Ishikawa (cell line): ENCODE results near the gene ABHD11.

Source experiments
- CEBPB ChIP-seq: IDR thresholded peaks from 2 replicates; pipeline ENCODE4 v1.6.1; 2012
- CREB1 ChIP-seq: IDR thresholded peaks from 2 replicates; pipeline ENCODE4 v1.6.1; 2012; ENCODE audit warnings: low read depth
- EGR1 ChIP-seq: IDR thresholded peaks from 2 replicates; pipeline ENCODE4 v1.6.1; 2012
- EP300 ChIP-seq: IDR thresholded peaks from 2 replicates; pipeline ENCODE4 v1.6.1; 2012; ENCODE audit warnings: borderline replicate concordance
- FOXM1 ChIP-seq: IDR thresholded peaks from 2 replicates; pipeline ENCODE4 v1.6.1; 2012; ENCODE audit warnings: low read depth, borderline replicate concordance
- MAX ChIP-seq: IDR thresholded peaks from 2 replicates; pipeline ENCODE4 v1.6.1; 2012
- NFIC ChIP-seq: IDR thresholded peaks from 2 replicates; pipeline ENCODE4 v1.6.1; 2012
- RAD21 ChIP-seq: IDR thresholded peaks from 2 replicates; pipeline ENCODE4 v1.6.1; 2012; ENCODE audit warnings: low read depth
- REST ChIP-seq: IDR thresholded peaks from 2 replicates; pipeline ENCODE4 v1.6.1; 2012; ENCODE audit warnings: low read depth, mild to moderate bottlenecking
- TAF1 ChIP-seq: IDR thresholded peaks from 2 replicates; pipeline ENCODE4 v1.6.1; 2012; ENCODE audit warnings: low read depth, mild to moderate bottlenecking
- TCF12 ChIP-seq: IDR thresholded peaks from 2 replicates; pipeline ENCODE4 v1.6.1; 2012; ENCODE audit warnings: low read depth
- TEAD4 ChIP-seq: IDR thresholded peaks from 2 replicates; pipeline ENCODE4 v1.6.1; 2012
- USF1 ChIP-seq: IDR thresholded peaks from 2 replicates; pipeline ENCODE4 v1.6.1; 2012
- YY1 ChIP-seq: IDR thresholded peaks from 2 replicates; pipeline ENCODE4 v1.6.1; 2012; ENCODE audit warnings: low read depth
- ZBTB7A ChIP-seq: IDR thresholded peaks from 2 replicates; pipeline ENCODE4 v1.6.1; 2012; ENCODE audit warnings: low read depth

ABHD11 gene

DNA sequence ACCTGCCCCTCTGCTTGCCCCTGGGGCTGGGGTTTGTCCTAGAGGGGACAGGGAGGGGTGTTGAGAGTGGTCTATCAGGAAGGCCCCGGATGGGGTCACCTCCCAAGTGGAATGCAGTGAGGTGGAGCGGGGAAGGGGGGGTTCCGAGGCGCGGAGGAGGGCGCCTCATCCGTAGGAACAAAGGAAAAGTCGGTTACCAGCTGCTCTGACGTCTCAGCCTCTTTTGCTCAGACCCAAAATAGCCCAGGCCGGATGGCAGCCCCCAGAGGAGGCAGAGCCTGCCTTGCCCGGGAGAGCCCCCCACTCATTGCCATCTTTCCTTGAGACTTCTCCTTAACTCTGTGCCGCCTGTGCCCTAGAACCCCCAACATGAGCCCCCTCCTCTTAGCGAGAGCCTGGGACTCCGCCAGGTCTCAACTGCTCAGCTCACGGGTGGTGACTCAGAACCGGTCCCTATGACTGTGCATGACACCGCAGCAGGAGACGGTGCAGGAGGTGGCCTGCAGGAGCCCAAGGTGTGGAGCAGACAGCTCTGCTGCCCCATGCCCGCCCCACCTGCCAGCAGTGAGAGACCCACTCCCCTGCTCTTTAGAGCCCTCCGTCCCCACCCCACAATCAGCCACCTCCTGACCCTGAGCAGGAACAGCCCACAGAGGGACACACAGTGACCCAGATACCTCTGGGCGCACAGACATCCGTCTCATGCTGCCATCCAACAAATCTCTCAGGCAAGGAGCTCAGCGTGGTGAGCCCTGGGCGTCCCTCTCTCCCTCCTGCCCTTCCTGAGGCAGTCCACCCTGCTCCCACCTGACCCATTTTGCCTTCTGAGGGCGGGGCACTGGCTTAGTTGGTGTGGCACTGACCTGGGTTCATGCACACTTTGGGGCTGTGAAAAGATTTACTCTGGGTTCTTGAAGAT lies 32.2 kb downstream of the ABHD11 start:
- TF ChIP-seq ZBTB7A = peak; percentile 32
- TF ChIP-seq NFIC = peak; percentile 49; the same call in 1 of the 2 replicates
- TF ChIP-seq TCF12 = no peak
- no peak for TF ChIP-seq RAD21
- no peak; the same call in 1 of the 2 replicates for TF ChIP-seq MAX
- no peak for TF ChIP-seq USF1
- no peak for TF ChIP-seq REST

DNA sequence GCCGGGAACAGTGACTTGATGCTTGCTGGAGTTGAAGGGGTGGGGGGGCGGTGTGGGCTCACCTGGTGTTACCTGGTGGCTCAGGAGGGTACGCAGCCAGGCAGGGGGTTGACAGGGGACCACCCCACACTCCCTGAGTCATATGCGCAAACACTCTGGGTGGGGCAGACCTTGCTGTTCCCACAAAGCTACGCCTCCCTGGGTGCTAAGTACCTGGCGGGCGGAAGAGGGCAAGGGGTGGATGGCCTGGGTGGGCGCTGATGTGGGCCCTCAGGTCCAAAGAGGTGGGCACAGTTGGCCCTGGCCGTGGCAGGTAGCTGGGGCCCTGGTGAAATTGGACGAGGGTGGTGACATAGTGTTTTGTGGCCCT lies 33.1 kb downstream of the ABHD11 start:
- TF ChIP-seq TAF1 (no peak), REST (no peak), TCF12 (no peak), NFIC (no peak), CREB1 (no peak), YY1 (no peak), CEBPB (no peak), MAX (no peak), USF1 (no peak), EP300 (no peak), FOXM1 (no peak), EGR1 (no peak), ZBTB7A (no peak), RAD21 (no peak), TEAD4 (no peak)

GRCh38 chr7:73704640-73705550 lies 33.7 kb downstream of the ABHD11 start:
- TF ChIP-seq NFIC = no peak
- no peak for TF ChIP-seq EP300

DNA sequence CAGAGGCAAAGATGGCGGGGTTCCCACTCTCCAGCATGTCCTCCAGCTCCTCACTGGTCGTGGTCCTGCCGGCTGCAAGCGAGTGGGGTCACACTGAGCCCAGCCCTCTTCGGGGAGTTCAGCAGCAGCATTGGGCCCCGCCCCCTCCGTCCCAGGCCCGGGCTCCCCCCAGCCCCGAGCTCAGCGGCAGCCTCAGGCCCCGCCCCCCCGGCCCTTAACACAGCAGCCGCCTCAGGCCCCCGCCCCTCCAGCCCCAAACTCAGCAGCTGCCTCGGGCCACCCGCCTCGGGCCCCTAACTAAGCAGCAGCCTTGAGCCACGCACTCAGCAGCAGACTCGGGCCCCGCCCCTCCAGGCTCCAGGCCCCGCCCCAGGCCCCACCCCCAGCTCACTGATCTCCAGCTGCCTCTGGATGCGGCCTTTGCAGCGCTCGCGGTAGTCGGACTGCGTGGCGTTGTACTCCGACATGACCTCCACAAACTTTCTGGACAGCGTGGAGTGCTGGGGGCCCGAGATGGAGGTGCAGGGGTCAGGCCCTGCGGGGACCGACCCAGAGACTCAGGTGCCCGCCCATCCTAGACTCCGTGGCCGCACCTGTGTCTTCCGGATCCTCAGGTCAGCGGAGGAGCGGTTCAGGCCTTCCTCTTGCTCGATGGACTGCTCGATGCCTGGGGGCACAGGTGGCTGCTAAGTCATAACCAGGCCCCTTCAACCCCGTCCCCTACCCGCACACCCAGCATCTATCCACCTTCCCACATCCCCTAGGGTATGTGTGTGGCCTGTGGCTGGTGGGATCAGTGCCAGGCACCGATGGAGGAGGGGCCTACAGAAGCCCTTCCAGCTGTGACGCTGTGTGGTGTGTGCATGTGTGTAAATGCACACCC lies 34.6 kb downstream of the ABHD11 start:
- TF ChIP-seq ZBTB7A = no peak
- no peak for TF ChIP-seq TAF1
- TF ChIP-seq TCF12 = no peak
- TF ChIP-seq TEAD4 = no peak
- TF ChIP-seq FOXM1 = no peak
- no peak for TF ChIP-seq EGR1
- no peak for TF ChIP-seq EP300
- TF ChIP-seq CREB1 = no peak
- no peak for TF ChIP-seq MAX
- no peak for TF ChIP-seq USF1
- TF ChIP-seq RAD21 = no peak
- no peak for TF ChIP-seq NFIC
- TF ChIP-seq CEBPB = no peak
- TF ChIP-seq REST = no peak
- no peak for TF ChIP-seq YY1
